Bronchial epithelial cell (primary cell): Measurements from ENCODE around the gene RBM20. TPM values are rescaled to one million over a fixed set of nuclear protein-coding genes. Genes with fewer than 3 reads are reported as not detected.

Experiments used
- DNase-seq: peaks from one replicate; pipeline ENCODE4 v3.0.0-alpha.2; 2010; ENCODE audit warnings: low read depth
- FAIRE-seq: peaks from 2 replicates; lab custom pipeline; 2011; peaks lifted over from hg19 to GRCh38; lab: Jason Lieb, UNC
- H3K27me3 ChIP-seq: 2 replicates; pipeline ENCODE4 v1.5.1; 2011; ENCODE audit warnings: low read length; ENCODE audit not compliant: control insufficient read depth, insufficient read depth
- H3K36me3 ChIP-seq: 2 replicates; pipeline ENCODE4 v1.5.1; 2011; ENCODE audit warnings: low read length; ENCODE audit not compliant: control insufficient read depth, insufficient read depth
- H3K4me3 ChIP-seq: 2 replicates; pipeline ENCODE4 v1.5.1; 2011; ENCODE audit warnings: mild to moderate bottlenecking, low read depth, low read length, control low read depth
- CTCF ChIP-seq: IDR thresholded peaks from 2 replicates; pipeline ENCODE4 v1.5.1; 2011; ENCODE audit warnings: mild to moderate bottlenecking, moderate library complexity, low read length, control low read depth, inconsistent platforms; ENCODE audit not compliant: insufficient read depth, severe bottlenecking
- total RNA-seq: library from RNA; depleted of rRNA; stranded (reverse); fragments of >200 nt; gene quantifications from 2 replicates; pipeline ENCODE4 v1.2.1, GENCODE V29; 2014

The RBM20 gene
- total RNA-seq, 1 donor from 2014 or later = not detected

GRCh38 chr10:110827410-110827809, 183.3 kb downstream of the RBM20 start:
- TF ChIP-seq CTCF = no peak
- H3K4me3 ChIP-seq = no peak overlapping the region
- DNase-seq = peak; percentile 96
- H3K36me3 ChIP-seq = no peaks in the 10 kb centered on the region
- H3K27me3 ChIP-seq = no peaks in the 10 kb centered on the region
- no peak for FAIRE-seq

DNA sequence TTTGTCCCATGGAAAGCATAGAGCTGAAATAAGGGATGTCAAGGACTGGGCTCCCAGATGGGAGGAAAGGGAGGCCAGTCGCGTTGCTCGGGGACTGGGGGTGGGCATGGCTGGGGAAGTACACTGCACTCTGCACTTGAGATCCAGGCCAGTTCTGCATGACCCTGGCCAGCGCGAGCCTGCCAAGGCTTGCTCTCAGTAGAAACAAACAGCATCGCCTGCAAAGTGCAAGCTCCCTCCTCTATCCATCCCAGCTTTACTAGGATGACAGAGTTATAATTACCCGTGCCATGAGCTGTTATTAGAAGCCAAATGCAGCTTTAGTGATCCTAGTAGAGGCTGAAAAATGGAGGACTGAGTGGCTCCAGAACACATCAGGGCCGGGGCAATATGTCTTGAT, 183.7 kb downstream of the RBM20 start:
- no peak for TF ChIP-seq CTCF
- H3K36me3 ChIP-seq = no peaks in the 10 kb centered on the region
- H3K27me3 ChIP-seq = no peaks in the 10 kb centered on the region
- peak overlapping the region; percentile 4 for H3K4me3 ChIP-seq
- DNase-seq (peak; percentile 33), FAIRE-seq (no peak)

- no peak for FAIRE-seq
- H3K27me3 ChIP-seq = no peaks in the 10 kb centered on the region
- no peak for DNase-seq
- no peaks in the 10 kb centered on the region for H3K36me3 ChIP-seq
- TF ChIP-seq CTCF = no peak
- H3K4me3 ChIP-seq = no peak overlapping the region
Measured at GRCh38 chr10:110828525-110828924, 184.4 kb downstream of the RBM20 start.

GRCh38 chr10:110829721-110830410, 185.7 kb downstream of the RBM20 start:
- no peak for DNase-seq
- Histone ChIP-seq H3K27me3 (no peaks in the 10 kb centered on the region), H3K36me3 (no peaks in the 10 kb centered on the region), H3K4me3 (no peak overlapping the region)
- FAIRE-seq = no peak
- no peak for TF ChIP-seq CTCF

GRCh38 chr10:110833234-110833940, 189.3 kb downstream of the RBM20 start:
- Histone ChIP-seq H3K4me3 (no peak overlapping the region), H3K36me3 (no peaks in the 10 kb centered on the region), H3K27me3 (no peaks in the 10 kb centered on the region)
- DNase-seq = no peak
- FAIRE-seq = no peak
- no peak for TF ChIP-seq CTCF
